ENCODE measurements around the gene ZMYND12.
A peak's percentile ranks its signal among the peaks of the same experiment; 100 is the strongest.

ZMYND12 gene

DNA sequence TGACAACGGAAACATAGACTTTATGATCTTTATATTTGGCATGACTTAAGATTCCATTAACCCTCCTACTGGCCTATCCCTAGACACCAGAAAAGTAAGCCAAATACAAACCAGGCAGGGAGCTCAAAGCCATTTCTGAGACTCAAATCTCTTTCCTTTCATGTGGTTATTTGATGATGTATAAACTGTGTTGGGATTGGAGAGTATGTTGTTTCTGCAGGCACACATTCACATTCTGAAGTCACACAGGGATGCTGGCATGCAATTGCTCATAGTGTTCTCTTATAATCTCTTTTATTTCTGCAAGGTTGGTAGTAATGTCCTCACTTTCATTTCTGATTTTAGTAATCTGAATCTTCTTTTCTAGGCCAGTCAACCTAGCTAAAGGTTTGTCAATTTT is 5.8 kb downstream of the ZMYND12 start:
- intact Hi-C loops (cut with DNase I), result no loop called here
- no peak for DNase-seq

DNA sequence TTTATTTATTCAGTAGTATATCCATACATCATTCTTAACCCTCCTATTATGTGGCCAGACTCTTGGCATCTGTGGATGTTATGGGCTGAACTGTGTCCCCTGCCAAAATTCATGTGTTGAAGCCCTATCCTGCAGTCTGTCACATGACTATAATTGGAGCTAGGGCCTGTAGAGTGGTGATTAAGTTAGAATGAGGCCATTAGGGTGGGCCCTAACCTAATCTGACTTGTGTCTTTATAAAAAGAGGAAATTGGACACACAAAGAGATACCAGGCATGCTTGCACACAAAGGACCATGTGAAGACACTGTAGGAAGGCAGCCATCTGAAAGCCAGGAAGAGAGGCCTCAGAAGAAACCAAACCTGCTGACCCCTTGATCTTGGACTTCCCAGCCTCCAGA is 6.6 kb downstream of the ZMYND12 start:
- intact Hi-C loops (cut with DNase I), result no loop called here
- DNase-seq, result no peak

DNA sequence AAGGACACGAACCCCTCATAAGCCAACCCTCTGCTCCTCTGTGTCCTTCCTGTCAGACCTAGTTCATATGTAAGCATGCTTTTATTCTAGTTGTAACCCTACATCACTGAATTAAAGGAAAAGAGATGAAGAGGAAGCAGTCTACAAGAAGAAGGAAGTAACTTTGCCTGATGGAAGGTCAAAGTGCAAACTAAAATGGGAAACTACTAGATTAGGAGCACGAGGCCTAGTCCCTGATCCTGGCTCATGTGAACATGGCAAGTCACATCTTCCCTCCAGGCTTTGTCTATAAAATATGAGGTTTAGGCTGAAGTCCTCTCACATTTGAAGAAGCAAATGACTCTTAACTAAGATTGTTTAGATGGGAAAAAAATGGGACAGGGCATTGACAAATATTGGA is 13.2 kb downstream of the ZMYND12 start:
- intact Hi-C loops (cut with DNase I), result no loop called here
- no peak for DNase-seq

DNA sequence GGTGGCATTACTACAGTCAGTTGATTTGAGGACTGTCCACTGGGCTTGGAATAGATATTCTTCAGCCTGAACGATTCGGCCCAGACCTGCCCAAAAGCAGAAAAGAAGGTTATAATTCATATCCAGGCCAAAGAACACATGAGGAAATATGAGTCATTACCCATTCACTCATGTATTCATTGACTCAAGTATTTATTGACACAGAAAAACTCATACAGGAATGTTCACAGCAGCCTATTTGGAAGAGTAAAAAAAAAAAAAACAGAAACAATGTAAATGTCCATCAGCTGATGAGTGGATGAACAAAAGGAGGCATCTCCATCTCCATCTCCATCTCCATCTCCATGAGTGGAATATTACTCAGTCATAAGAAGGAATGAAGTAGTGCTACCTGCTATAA is 15.9 kb downstream of the ZMYND12 start:
- DNase-seq, result no peak
- intact Hi-C loops (cut with DNase I), result no loop called here

DNA sequence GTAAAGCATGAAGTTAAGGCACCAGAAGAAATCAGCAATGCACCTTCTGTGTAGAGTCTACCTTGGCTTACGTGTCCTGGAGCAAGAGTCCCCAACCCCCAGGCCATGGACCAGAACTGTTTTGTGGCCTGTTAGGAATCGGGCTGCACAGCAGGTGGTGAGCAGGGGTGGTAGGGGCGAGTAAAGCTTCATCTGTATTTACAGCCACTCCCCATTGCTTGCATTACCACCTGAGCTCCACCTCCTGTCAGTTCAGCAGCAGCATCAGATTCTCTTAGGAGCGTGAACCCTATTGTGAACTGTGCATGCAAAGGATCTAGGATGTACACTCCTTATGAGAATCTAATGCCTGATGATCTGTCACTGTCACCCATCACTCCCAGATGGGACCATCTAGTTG is 21.5 kb downstream of the ZMYND12 start:
- no peak for DNase-seq
- intact Hi-C loops (cut with DNase I), result no loop called here

DNA sequence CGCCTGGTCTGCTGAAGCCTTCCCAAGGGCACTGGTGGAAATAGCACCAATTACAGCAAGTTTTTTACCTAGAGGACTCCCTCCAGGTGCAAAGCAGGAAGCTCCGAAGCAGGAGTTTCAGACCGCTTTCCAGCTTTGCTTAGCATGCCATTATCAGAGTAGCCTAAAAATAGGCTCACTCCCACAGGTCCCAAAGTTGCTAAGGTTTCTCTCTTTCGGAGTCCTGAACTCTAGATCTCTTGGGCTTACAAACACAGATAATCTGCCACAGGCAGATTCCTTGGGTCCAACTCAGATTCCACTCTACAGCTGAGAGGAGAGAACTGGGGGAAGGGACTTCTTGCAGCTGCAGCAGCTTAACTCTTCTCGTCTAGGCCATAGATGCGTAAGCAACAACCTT is 22.5 kb downstream of the ZMYND12 start:
- intact Hi-C loops (cut with DNase I), result no loop called here
- peak in 6 of 42 donors; percentile 20 to 68 (median 36) for DNase-seq

DNA sequence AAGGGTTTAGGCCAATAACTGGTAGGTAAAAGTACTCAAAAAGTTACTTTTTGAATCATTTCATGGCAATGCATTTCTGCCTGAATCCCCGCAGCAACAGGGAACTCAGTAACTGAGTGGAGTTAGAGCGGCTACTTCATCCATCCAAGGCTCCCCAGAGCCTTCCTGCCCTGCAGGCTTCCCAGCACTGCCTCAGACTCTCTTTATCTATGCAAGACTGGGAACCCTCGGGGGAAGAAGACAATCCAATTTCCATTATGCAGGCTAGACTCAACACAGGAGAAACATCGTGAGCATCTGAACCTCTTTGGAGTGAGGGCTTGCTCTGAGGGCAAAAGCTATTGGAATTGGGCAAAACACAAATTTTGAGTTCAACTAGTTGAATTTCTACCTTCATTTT is 23.1 kb downstream of the ZMYND12 start:
- intact Hi-C loops (cut with DNase I), result no loop called here
- no peak for DNase-seq

DNA sequence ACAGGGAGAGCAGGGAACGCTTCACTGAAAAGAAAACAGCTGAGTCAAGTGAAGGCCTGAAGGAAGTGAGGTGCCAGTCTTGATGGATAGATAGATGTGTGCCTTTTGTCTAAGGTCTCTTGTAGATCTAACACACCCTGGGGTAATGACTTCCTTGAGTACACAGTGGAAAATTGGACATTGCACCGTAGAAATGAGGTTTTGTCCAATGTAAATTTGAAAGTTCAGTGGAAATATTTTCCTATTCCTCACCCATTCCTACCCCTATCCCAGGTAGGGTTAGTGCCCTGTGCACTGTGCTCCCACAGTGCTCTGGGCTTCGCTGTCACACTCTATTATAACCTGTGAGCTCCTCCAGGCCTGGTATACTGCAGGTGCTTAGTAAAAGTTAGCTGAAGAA is 24.3 kb downstream of the ZMYND12 start:
- DNase-seq, result no peak

DNA sequence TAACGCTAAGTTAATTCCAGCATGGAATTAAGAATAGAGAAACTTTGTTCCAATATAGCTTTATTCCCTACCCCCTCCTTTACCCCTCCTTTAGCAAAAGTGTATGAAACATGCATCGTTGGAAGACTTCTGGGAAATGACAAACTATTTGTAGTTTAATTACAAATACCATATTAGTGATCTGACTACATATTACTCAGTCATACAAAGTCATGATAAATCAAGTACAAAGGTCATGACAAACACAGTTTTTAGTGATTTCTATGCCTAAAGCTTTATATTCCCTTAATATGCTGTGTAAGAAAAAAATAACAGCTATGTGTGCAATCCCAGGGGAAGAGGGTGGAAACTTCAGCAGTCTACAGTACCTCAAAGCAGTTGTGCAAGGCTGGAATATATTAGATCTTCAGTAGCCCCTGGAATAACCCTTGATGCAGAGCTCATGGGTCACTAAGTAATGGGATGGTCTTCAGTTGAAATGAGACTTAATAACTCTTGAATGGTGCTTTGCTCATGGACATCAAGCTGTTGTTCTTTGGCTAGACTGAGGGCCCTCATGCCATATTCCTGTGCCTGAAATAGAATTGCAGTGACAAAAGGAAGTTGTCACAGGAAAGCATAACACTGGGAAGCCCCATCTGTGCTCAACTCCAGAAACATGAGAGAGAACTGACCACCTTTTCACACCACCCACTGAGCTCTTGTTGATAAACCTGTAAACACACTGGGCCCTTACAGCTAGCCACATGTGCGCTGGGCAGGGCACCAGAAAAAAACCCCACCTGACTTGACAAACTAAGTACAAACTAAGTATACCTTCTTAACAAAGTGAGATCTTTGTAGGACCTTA is 25.3 kb downstream of the ZMYND12 start:
- intact Hi-C loops (cut with DNase I), result no loop called here

More for the DNA sequence above, 24.3 kb downstream of the ZMYND12 start:
- intact Hi-C loops (cut with DNase I), result no loop called here

DNA sequence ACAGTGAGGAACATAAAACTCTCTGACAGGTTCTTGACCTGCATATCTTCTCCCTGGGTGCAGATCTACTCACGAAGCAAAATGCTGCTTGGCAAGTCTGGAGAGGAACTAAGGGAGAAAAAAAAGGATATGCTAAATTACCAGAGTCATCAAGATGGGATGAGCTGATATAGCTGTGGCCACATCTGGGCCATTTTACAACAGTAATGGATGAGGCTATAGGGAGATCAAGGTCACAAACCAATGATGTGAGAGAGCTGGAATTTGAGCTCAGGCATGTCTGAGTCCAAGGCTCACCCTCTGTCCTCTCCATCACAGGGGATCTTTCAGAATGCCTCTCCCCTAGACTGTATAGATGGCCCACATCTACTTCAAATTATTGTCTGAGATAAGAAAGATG is 26.2 kb downstream of the ZMYND12 start:
- DNase-seq, result no peak
- intact Hi-C loops (cut with DNase I), result no loop called here

More for the DNA sequence above, 25.3 kb downstream of the ZMYND12 start:
- no peak for DNase-seq

DNA sequence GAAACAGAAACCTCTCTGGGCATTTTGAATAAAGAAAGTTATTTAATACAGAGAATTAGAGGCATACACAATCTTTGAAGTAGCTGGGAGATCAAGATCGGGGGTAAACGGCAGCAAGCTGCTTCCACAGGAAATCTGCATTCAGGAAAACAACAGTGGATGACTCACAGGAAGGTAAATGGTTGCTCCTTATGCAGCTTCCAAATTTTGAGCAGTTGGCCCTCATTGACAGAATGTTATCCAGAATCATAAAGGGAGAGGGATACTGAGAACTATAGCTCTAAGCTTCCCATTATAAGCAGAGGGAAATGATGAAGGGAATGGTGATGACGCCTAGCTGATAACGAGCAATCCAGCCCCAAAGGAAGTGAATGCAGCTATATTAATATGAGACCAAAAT is 28.6 kb downstream of the ZMYND12 start:
- no peak for DNase-seq
- intact Hi-C loops (cut with DNase I), result no loop called here

DNA sequence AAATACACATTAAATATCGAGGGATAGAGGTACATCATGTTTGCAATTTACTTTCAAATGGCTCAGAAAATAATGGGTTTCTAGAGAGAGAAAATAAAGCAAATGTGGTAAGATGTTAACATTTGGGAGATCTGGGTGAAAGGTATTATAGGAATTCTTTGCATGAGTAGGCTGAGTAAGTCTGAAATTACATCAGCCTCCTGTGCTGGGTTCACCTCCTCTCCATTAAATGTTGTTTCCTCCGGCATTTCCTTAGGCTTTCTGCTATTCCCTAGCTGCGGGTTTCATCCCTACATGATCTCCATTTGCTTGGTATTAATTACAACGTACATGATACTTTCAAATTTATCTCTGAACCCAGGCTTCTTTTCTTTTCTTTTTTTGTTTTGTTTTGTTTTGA is 31.6 kb downstream of the ZMYND12 start:
- intact Hi-C loops (cut with DNase I), result no loop called here

DNA sequence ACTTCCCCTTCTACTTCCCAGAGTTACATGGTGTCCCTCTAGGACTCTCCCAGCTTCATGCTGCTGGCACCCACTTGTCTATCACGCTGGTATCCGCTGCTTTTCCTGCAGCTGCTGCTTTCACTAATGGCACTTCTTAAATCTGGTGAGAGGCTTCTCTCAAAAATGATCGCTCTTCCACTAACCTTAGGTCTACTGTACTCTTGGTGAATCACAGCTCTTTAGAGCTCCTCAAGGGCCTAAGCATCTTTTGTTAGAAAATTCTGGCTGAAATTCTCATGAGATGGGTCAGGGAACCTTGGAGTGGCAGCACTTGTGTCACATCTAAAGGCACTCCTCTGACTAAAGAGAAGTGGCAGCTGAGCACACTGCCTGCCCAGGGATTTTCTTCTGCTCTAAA is 32.1 kb downstream of the ZMYND12 start:
- intact Hi-C loops (cut with DNase I), result no loop called here
- DNase-seq, result peak in 2 of 42 donors; percentile 3 to 10

More for the DNA sequence above, 31.6 kb downstream of the ZMYND12 start:
- no peak for DNase-seq

DNA sequence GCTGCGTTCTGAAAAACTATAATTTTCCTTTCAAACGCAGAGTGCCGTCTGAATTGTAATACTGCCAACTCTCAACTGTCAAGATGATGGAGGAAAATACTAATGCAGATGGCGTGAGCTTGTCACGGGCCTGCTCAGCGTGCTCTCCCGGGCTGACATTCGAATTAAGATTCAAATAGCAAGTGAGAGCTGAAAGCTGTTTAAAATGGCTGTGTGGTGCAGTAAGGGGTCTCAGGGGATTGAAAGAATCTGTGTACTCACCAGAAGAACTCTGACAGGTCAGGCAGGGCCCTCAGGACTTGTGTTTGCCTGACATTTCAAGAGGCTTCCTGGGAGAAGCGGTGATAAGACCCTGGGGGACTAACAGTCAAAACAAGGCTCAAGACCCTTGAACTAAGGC is 33.1 kb downstream of the ZMYND12 start:
- DNase-seq, result peak in 29 of 42 donors; percentile 11 to 72 (median 46)
- intact Hi-C loops (cut with DNase I), result no loop called here

DNA sequence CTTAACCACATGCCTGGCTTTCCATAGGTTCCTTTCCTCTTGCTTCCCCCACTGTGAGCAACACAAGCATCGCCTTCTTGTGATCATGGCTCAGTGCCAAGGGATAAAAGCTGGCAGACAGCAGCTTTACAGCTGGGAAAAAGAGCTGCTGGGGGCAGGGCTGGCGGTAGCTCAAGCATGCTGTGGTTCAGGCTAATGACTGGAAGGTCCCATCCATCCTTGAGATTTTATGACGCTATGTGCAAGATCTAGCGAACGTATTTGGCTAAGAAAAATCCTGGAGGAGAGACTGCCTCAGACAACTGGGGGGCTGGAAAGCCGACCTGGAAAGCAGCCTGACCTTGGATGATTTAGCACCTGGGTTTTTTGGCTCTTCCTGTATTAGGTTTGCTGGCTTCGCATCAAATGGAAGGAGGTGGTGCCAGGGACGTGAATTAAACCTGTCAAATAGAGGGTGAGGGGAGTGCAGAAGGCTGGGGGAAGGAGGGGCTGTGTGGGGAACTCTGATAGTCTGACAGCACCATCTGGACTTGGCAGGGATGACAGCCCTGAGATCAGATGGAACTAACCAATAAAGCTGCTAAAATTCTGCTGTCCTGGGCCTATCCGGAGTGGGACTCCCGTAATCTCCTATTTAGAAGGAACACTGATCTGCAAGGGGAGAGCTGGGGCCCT is 34.8 kb downstream of the ZMYND12 start:
- peak in 39 of 42 donors; percentile 25 to 76 (median 57) for DNase-seq
- intact Hi-C loops (cut with DNase I), result no loop called here

DNA sequence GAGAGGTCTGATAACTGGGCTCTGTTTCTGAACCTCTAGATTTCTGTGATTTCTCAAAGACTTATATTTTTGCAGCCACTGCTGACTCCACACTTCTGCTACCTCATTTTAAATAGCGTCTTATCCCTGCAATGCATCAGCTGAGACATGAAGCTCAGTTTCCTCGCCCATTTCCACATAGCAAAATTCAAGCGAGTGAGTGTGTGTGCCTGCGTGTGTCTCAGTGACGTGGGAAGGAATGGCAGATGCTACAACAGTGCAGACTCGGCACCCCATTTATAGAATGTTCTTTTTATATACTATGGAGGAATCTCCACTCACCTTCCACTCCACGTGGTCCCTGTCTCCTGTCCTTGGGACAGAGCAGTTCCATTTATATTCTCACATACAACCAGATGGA is 35.7 kb downstream of the ZMYND12 start:
- DNase-seq, result peak in 38 of 42 donors; percentile 10 to 84 (median 50)
- intact Hi-C loops (cut with DNase I), result no loop called here

DNA sequence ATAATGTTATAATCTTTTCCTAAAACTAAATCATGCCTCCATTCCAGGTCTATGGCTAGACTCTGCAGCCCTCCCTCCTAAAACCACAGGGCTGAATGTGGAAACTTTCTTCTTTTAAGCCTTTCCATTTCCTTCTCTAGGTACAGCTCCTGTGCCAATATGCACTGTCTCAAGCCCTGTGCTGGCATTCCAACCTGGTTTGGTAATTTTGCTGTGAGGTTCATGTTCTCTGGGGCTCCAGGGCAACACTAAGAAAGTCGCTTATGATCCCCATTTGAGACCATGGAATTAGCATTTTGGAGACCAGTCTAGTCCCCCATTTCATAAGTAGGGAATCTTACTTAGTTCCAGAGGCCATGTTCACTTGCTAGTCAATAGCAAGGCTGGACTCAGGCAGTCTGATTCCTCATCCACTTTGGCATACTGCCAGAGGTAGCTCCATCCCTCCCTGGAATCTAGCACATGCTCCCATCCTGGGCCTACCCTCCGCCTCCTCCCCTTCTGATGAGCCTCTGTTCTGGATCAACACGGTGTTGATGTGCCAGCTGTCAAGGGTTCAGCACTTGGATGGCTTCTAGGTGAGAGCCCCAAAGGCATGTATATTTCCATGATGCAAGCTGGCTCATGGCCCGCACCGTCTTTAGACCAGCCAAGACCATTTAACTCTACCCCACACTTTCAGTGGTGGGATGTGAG is 36.5 kb downstream of the ZMYND12 start:
- peak in 6 of 42 donors; percentile 2 to 38 (median 12) for DNase-seq
- intact Hi-C loops (cut with DNase I), result no loop called here

DNA sequence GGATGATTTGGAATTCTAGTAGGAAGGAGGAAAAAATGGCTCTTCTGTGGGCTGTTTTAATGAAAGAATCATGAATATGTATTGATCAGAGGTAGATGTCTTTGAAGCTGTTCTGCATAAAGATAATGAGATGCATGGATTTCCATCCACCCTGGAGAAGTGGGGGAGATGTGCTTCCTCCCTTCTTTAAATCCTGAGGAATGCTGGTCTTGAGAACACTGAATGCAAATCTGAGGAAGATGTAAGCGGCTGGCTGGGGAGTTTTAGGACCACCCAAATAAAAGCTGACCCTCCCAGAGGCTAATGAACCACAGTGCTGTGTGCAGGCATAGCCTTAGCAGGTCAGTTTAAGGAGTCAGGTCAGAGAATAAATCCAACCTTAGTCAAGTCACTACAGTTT is 37.3 kb downstream of the ZMYND12 start:
- peak in 4 of 42 donors; percentile 9 to 53 (median 30) for DNase-seq
- intact Hi-C loops (cut with DNase I), result no loop called here

DNA sequence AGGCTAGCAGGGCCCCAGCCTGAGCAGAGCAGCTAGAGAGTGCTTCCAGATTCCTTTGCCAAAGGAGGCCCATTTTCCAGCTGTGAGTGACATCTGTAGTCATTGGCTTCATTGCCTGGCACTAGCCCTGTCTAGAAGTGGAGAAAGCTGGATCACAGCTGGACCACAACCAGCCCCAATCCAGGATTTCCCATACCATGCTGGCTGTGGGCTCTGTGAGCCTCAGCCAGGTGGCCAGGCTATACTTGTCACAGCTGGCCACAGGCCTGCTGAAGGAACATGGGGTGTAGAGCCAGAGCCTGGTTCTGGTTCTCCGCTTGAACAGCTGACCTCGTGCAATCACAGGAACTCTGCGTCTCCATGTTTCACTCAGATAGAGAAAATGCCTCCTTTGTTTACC is 38.7 kb downstream of the ZMYND12 start:
- intact Hi-C loops (cut with DNase I), result no loop called here
- DNase-seq, result no peak
